Nephron progenitor cell (in vitro differentiated cells): ENCODE data around the gene TAF4.

Source experiments
- DNase-seq: peaks from one replicate; pipeline ENCODE4 v3.0.0; 2021
- H3K27ac Mint-ChIP-seq: 2 replicates; pipeline ENCODE4 v1.8.0; 2021; ENCODE audit warnings: mild to moderate bottlenecking, moderate library complexity, mixed read lengths
- H3K27me3 Mint-ChIP-seq: 2 replicates; pipeline ENCODE4 v1.8.0; 2021; ENCODE audit warnings: mild to moderate bottlenecking, low read depth, mixed read lengths; ENCODE audit not compliant: poor library complexity
- H3K36me3 Mint-ChIP-seq: 2 replicates; pipeline ENCODE4 v1.8.0; 2021; ENCODE audit warnings: low read depth, mixed read lengths
- H3K4me1 Mint-ChIP-seq: 2 replicates; pipeline ENCODE4 v1.8.0; 2021; ENCODE audit warnings: mixed read lengths
- H3K4me3 Mint-ChIP-seq: 2 replicates; pipeline ENCODE4 v1.8.0; 2021; ENCODE audit warnings: mild to moderate bottlenecking, moderate library complexity, mixed read lengths
- H3K9me3 Mint-ChIP-seq: 2 replicates; pipeline ENCODE4 v1.8.0; 2021; ENCODE audit warnings: mild to moderate bottlenecking, moderate library complexity, mixed read lengths
- CTCF ChIP-seq: fragments of 200-600 bp; sonication (generic); IDR thresholded peaks from 2 replicates; pipeline ENCODE4 v1.5.0; 2021; ENCODE audit warnings: antibody characterized with exemption

The TAF4 gene

DNA sequence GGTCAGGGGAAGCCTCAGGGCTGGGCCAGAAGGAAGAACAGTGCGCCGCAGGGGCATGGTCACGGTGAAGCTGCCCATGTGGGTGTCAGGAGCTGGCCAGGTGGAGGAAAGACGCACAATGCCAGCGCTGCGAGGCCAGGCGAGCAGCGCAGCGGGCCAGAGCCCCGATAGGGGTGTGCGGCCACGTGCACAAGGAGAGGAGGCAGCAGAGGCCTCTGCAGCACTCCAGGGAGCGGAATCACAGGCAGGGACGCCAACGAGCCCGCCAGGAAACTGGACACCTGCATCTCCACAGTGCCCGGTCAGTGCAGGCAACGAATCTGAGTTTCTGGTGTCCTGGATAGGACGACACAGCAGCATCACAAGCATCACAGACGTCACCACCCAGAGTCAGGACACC is 35.7 kb downstream of the TAF4 start:
- Mint-ChIP-seq H3K27ac (no peak overlapping the region), H3K27me3 (peaks cover 4% of the 10 kb centered on the region), H3K9me3 (peaks cover 1% of the 10 kb centered on the region), H3K4me3 (no peak overlapping the region), H3K4me1 (peaks cover 70% of the 10 kb centered on the region), H3K36me3 (peaks cover 18% of the 10 kb centered on the region)
- TF ChIP-seq CTCF, result no peak
- DNase-seq, result no peak

DNA sequence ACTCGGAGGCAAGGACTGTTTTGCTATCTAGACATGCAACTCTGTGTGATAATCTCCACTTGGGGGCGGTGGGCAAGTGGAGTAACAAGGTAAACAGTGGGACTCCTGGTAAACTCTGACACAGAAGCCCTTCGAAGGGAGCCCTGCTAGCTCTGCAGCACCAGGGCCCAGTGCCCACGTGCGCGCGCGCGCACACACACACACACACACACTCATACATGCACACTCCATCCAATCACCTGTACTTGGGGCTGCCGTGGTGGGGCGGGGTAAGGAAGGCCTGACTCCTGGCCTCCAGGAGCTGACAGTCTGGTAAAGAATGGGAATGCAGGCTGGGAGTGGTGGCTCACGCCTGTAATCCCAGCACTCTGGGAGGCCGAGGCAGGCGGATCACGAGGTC is 36.4 kb downstream of the TAF4 start:
- Mint-ChIP-seq H3K36me3 (peaks cover 18% of the 10 kb centered on the region), H3K9me3 (no peaks in the 10 kb centered on the region), H3K4me3 (no peak overlapping the region), H3K4me1 (peaks cover 77% of the 10 kb centered on the region), H3K27ac (no peak overlapping the region), H3K27me3 (peaks cover 4% of the 10 kb centered on the region)
- no peak for DNase-seq
- no peak for TF ChIP-seq CTCF

DNA sequence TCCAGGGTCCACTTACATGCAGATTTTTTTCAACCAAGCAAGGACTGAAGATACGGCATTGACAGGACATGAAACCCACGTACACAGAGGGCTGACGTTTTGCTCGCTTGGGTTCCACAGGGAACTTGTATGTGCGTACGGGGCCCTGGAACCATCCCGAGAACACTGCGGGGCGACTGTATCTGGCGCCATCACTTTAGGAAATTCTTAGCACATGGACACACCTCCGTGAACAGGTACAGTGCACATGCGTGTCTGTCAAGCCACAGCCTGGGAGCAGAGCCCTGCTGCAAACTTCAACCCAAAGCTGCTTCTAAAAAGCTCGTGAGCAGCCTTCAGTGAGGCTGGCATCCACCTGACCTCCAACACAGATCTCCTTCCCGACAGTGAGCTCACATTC is 37.3 kb downstream of the TAF4 start:
- H3K4me3 Mint-ChIP-seq, result no peak overlapping the region

GRCh38 chr20:62027698-62028321 is 37.9 kb downstream of the TAF4 start:
- peaks cover 2% of the 10 kb centered on the region for H3K27me3 Mint-ChIP-seq
- no peak overlapping the region for H3K27ac Mint-ChIP-seq
- no peaks in the 10 kb centered on the region for H3K9me3 Mint-ChIP-seq
- peaks cover 18% of the 10 kb centered on the region for H3K36me3 Mint-ChIP-seq
- no peak for TF ChIP-seq CTCF
- DNase-seq, result peak; percentile 41
- H3K4me1 Mint-ChIP-seq, result peaks cover 81% of the 10 kb centered on the region
- no peak overlapping the region for H3K4me3 Mint-ChIP-seq

More for the DNA sequence above, 37.3 kb downstream of the TAF4 start:
- Mint-ChIP-seq H3K27me3 (peaks cover 4% of the 10 kb centered on the region), H3K36me3 (peaks cover 18% of the 10 kb centered on the region), H3K27ac (no peak overlapping the region), H3K9me3 (no peaks in the 10 kb centered on the region), H3K4me1 (peaks cover 81% of the 10 kb centered on the region)
- TF ChIP-seq CTCF, result no peak
- DNase-seq, result no peak

- TF ChIP-seq CTCF, result no peak
- no peaks in the 10 kb centered on the region for H3K27me3 Mint-ChIP-seq
- no peak for DNase-seq
- no peaks in the 10 kb centered on the region for H3K9me3 Mint-ChIP-seq
- H3K4me3 Mint-ChIP-seq, result peak overlapping the region; percentile 35
- H3K27ac Mint-ChIP-seq, result no peak overlapping the region
- H3K4me1 Mint-ChIP-seq, result peaks cover 81% of the 10 kb centered on the region
- peaks cover 18% of the 10 kb centered on the region for H3K36me3 Mint-ChIP-seq
Measured at GRCh38 chr20:62027116-62027515, 38.6 kb downstream of the TAF4 start.

DNA sequence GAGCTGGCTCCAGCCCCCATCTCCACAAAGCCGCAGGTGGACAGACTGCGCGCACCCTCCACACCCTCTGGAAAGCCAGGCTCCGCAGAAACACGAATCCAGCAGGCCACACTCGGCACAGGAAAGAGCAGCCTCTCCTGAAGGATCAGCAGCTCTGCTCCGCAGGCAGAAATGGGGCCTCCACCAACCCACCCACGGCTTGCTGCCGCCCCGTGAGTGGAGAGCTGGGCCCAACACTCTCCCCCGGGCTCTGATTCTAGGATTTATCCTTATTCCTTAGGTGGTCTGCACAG is 39.2 kb downstream of the TAF4 start:
- Mint-ChIP-seq H3K4me1 (peaks cover 81% of the 10 kb centered on the region), H3K27ac (no peak overlapping the region), H3K36me3 (peaks cover 14% of the 10 kb centered on the region), H3K4me3 (no peak overlapping the region), H3K9me3 (no peaks in the 10 kb centered on the region), H3K27me3 (no peaks in the 10 kb centered on the region)
- no peak for TF ChIP-seq CTCF
- DNase-seq, result no peak
